Nephron (organoid): ENCODE data around the gene EGF.

Experiments used
- H3K27ac Mint-ChIP-seq, 3 experiments: 2 replicates each; pipeline ENCODE4 v1.8.0; 2020; ENCODE audit warnings: mixed read lengths in 3 of 3, mild to moderate bottlenecking in 2 of 3, moderate library complexity in 1 of 3
- H3K27me3 Mint-ChIP-seq: 2 replicates; pipeline ENCODE4 v1.8.0; 2021; ENCODE audit warnings: low read depth, mild to moderate bottlenecking, moderate library complexity, mixed read lengths
- H3K36me3 Mint-ChIP-seq: 2 replicates; pipeline ENCODE4 v1.8.0; 2020; ENCODE audit warnings: low read depth, mixed read lengths
- H3K4me1 Mint-ChIP-seq: 2 replicates; pipeline ENCODE4 v1.8.0; 2020; ENCODE audit warnings: mixed read lengths
- H3K4me3 Mint-ChIP-seq, 3 experiments: 2 replicates each; pipeline ENCODE4 v1.8.0; 2020; ENCODE audit warnings: mild to moderate bottlenecking in 3 of 3, mixed read lengths in 3 of 3, moderate library complexity in 2 of 3
- H3K9me3 Mint-ChIP-seq: 2 replicates; pipeline ENCODE4 v1.8.0; 2020; ENCODE audit warnings: mixed read lengths
- CTCF ChIP-seq, 3 experiments: fragments of 200-600 bp; sonication (generic); IDR thresholded peaks; one replicate each; pipeline ENCODE4 v1.5.0; 2021; ENCODE audit warnings: antibody characterized with exemption in 3 of 3; ENCODE audit not compliant: unreplicated experiment in 3 of 3

The EGF gene

GRCh38 chr4:110041735-110042134, 129.1 kb downstream of the EGF start:
- Mint-ChIP-seq H3K27ac (peak overlapping the region; percentile 42 to 63 (median 47)), H3K27me3 (no peaks in the 10 kb centered on the region), H3K9me3 (no peaks in the 10 kb centered on the region), H3K4me3 (no peak overlapping the region), H3K4me1 (peaks cover 42% of the 10 kb centered on the region), H3K36me3 (peaks cover 3% of the 10 kb centered on the region)
- TF ChIP-seq CTCF (IDR thresholded peaks at IDR 0.05; ENCODE audit: unreplicated experiment in 3 of 3): no peak

- Mint-ChIP-seq H3K4me1 (peaks cover 44% of the 10 kb centered on the region), H3K36me3 (peaks cover 3% of the 10 kb centered on the region), H3K9me3 (no peaks in the 10 kb centered on the region)
Measured at GRCh38 chr4:110042545-110043517, 130.1 kb downstream of the EGF start.

GRCh38 chr4:110046588-110047049, 133.9 kb downstream of the EGF start:
- TF ChIP-seq CTCF (IDR thresholded peaks at IDR 0.05; ENCODE audit: unreplicated experiment in 3 of 3): no peak
- Mint-ChIP-seq H3K27ac (peak overlapping the region in 1 of 3 experiments; percentile 32), H3K27me3 (no peaks in the 10 kb centered on the region), H3K4me1 (peaks cover 53% of the 10 kb centered on the region), H3K4me3 (no peak overlapping the region), H3K9me3 (no peaks in the 10 kb centered on the region), H3K36me3 (peaks cover 17% of the 10 kb centered on the region)

More at GRCh38 chr4:110042545-110043517, 130.1 kb downstream of the EGF start:
- H3K27me3 Mint-ChIP-seq: no peaks in the 10 kb centered on the region
- no peak for TF ChIP-seq CTCF (IDR thresholded peaks at IDR 0.05; ENCODE audit: unreplicated experiment in 3 of 3)
- H3K4me3 Mint-ChIP-seq: peak overlapping the region in 1 of 3 experiments; percentile 17
- H3K27ac Mint-ChIP-seq: peak overlapping the region; percentile 52 to 90 (median 79)

GRCh38 chr4:110049951-110050925, 137.6 kb downstream of the EGF start:
- H3K27me3 Mint-ChIP-seq: no peaks in the 10 kb centered on the region
- H3K4me1 Mint-ChIP-seq: peaks cover 22% of the 10 kb centered on the region
- H3K9me3 Mint-ChIP-seq: no peaks in the 10 kb centered on the region
- peak; percentile 77 to 84 (median 79) for TF ChIP-seq CTCF (IDR thresholded peaks at IDR 0.05; ENCODE audit: unreplicated experiment in 3 of 3)
- H3K4me3 Mint-ChIP-seq: no peak overlapping the region
- peaks cover 32% of the 10 kb centered on the region for H3K36me3 Mint-ChIP-seq
- H3K27ac Mint-ChIP-seq: peak overlapping the region; percentile 39 to 91 (median 82)

- Mint-ChIP-seq H3K36me3 (peaks cover 34% of the 10 kb centered on the region), H3K4me3 (no peak overlapping the region), H3K27me3 (no peaks in the 10 kb centered on the region), H3K27ac (peak overlapping the region in 2 of 3 experiments; percentile 1 to 52), H3K4me1 (peaks cover 14% of the 10 kb centered on the region), H3K9me3 (no peaks in the 10 kb centered on the region)
- TF ChIP-seq CTCF (IDR thresholded peaks at IDR 0.05; ENCODE audit: unreplicated experiment in 3 of 3): no peak
Measured at GRCh38 chr4:110055158-110055768, 142.6 kb downstream of the EGF start.
